ENCODE measurements around the gene PSMD2.

DNA sequence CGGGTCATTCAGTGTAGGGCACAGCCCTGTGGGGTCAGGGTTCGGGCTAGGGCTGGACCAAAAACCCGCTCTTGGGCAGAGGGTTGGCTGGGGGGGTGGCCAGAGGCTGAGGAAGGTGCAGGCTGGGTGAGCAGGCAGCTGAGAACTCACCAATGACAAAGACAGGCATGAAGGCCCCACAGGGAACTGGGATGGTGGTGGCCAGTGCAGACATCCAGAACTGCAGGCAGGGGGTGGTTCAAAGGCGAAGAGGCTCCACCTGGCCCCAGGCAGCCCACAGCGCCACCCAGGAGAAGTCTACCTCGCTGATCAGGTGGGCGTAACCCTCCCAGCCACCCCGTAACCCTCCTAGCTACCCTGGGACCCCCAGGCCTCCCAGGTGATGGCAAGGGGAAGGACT lies 55.7 kb downstream of the PSMD2 start:
- TF ChIP-seq, protein P1, sequence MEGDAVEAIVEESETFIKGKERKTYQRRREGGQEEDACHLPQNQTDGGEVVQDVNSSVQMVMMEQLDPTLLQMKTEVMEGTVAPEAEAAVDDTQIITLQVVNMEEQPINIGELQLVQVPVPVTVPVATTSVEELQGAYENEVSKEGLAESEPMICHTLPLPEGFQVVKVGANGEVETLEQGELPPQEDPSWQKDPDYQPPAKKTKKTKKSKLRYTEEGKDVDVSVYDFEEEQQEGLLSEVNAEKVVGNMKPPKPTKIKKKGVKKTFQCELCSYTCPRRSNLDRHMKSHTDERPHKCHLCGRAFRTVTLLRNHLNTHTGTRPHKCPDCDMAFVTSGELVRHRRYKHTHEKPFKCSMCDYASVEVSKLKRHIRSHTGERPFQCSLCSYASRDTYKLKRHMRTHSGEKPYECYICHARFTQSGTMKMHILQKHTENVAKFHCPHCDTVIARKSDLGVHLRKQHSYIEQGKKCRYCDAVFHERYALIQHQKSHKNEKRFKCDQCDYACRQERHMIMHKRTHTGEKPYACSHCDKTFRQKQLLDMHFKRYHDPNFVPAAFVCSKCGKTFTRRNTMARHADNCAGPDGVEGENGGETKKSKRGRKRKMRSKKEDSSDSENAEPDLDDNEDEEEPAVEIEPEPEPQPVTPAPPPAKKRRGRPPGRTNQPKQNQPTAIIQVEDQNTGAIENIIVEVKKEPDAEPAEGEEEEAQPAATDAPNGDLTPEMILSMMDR (IDR thresholded peaks at IDR 0.05) = no peak
- no peak for TF ChIP-seq POLR2A (IDR thresholded peaks at IDR 0.05)

All from thyroid gland (tissue), 4 donors.